Measurements from ENCODE around the gene AKAP8.

- TF ChIP-seq POLR2AphosphoS5 (IDR thresholded peaks at IDR 0.05; ENCODE audit: insufficient read depth in 1 of 2, low read depth in 1 of 2) (no peak), POLR2A (IDR thresholded peaks at IDR 0.05) (no peak)
These were observed 12.1 kb downstream of the AKAP8 start for GRCh38 chr19:15367439-15367838.

All from vagina (tissue), 2 donors.